Parathyroid adenoma (tissue), 2 donors: ENCODE results near the gene AFAP1L2.

Experiments
- H2AFZ ChIP-seq: fragments of 300-600 bp; sonication (generic); one replicate; pipeline ENCODE4 v1.7.0; 2017; ENCODE audit warnings: antibody characterized with exemption, mild to moderate bottlenecking
- H3K27ac ChIP-seq: fragments of 300-600 bp; sonication (generic); one replicate; pipeline ENCODE4 v1.7.0; 2017
- H3K27me3 ChIP-seq: fragments of 300-600 bp; sonication (generic); one replicate; pipeline ENCODE4 v1.7.0; 2017; ENCODE audit warnings: low read length; ENCODE audit not compliant: control insufficient read depth, insufficient read depth
- H3K36me3 ChIP-seq: fragments of 300-600 bp; sonication (generic); one replicate; pipeline ENCODE4 v1.7.0; 2017; ENCODE audit warnings: low read length; ENCODE audit not compliant: control insufficient read depth, insufficient read depth
- H3K4me1 ChIP-seq: fragments of 300-600 bp; sonication (generic); one replicate; pipeline ENCODE4 v1.7.0; 2017; ENCODE audit warnings: control low read depth
- H3K4me2 ChIP-seq: fragments of 300-600 bp; sonication (generic); one replicate; pipeline ENCODE4 v1.7.0; 2017; ENCODE audit warnings: low read length
- H3K4me3 ChIP-seq: fragments of 300-600 bp; sonication (generic); one replicate; pipeline ENCODE4 v1.7.0; 2017; ENCODE audit warnings: low read depth, low read length
- H3K79me2 ChIP-seq: fragments of 300-600 bp; sonication (generic); one replicate; pipeline ENCODE4 v1.7.0; 2017; ENCODE audit warnings: control low read depth
- H3K9ac ChIP-seq: fragments of 300-600 bp; sonication (generic); one replicate; pipeline ENCODE4 v1.7.0; 2017; ENCODE audit warnings: mild to moderate bottlenecking
- H3K9me3 ChIP-seq: fragments of 300-600 bp; sonication (generic); one replicate; pipeline ENCODE4 v1.7.0; 2017; ENCODE audit warnings: low read length; ENCODE audit not compliant: control insufficient read depth
- CTCF ChIP-seq: fragments of 300-600 bp; sonication (generic); IDR thresholded peaks from one replicate; pipeline ENCODE4 v1.7.0; 2017; ENCODE audit warnings: antibody characterized with exemption, mild to moderate bottlenecking
- donor health status: primary hyperparathyroidism.

Gene AFAP1L2

GRCh38 chr10:114444819-114445218 is 40.5 kb upstream of the AFAP1L2 start:
- Histone ChIP-seq H3K4me3 (no peak overlapping the region), H3K36me3 (no peaks in the 10 kb centered on the region), H3K9ac (no peak overlapping the region), H3K27me3 (no peaks in the 10 kb centered on the region), H3K79me2 (no peaks in the 10 kb centered on the region), H3K4me2 (peak overlapping the region; percentile 10), H2AFZ (no peak overlapping the region), H3K4me1 (peaks cover 5% of the 10 kb centered on the region), H3K9me3 (no peaks in the 10 kb centered on the region), H3K27ac (no peak overlapping the region)
- no peak for TF ChIP-seq CTCF

- Histone ChIP-seq H3K4me3 (no peak overlapping the region), H3K9ac (no peak overlapping the region), H3K79me2 (peaks cover 2% of the 10 kb centered on the region), H3K27ac (no peak overlapping the region), H3K4me1 (peaks cover 13% of the 10 kb centered on the region), H3K36me3 (no peaks in the 10 kb centered on the region), H3K27me3 (no peaks in the 10 kb centered on the region), H3K9me3 (no peaks in the 10 kb centered on the region), H3K4me2 (peak overlapping the region; percentile 3), H2AFZ (no peak overlapping the region)
- no peak for TF ChIP-seq CTCF
Measured at GRCh38 chr10:114442091-114442630, 37.9 kb upstream of the AFAP1L2 start.

GRCh38 chr10:114441107-114441506 is 36.8 kb upstream of the AFAP1L2 start:
- no peak for TF ChIP-seq CTCF
- Histone ChIP-seq H3K4me1 (peaks cover 17% of the 10 kb centered on the region), H2AFZ (no peak overlapping the region), H3K4me2 (no peak overlapping the region), H3K4me3 (no peak overlapping the region), H3K9me3 (no peaks in the 10 kb centered on the region), H3K79me2 (peaks cover 2% of the 10 kb centered on the region), H3K27me3 (no peaks in the 10 kb centered on the region), H3K36me3 (no peaks in the 10 kb centered on the region), H3K9ac (no peak overlapping the region), H3K27ac (no peak overlapping the region)

GRCh38 chr10:114437473-114438292 is 33.4 kb upstream of the AFAP1L2 start:
- H3K9ac ChIP-seq: no peak overlapping the region
- H3K79me2 ChIP-seq: peaks cover 2% of the 10 kb centered on the region
- no peaks in the 10 kb centered on the region for H3K36me3 ChIP-seq
- peaks cover 17% of the 10 kb centered on the region for H3K4me1 ChIP-seq
- H3K27ac ChIP-seq: no peak overlapping the region
- no peak overlapping the region for H3K4me2 ChIP-seq
- no peak overlapping the region for H3K4me3 ChIP-seq
- H2AFZ ChIP-seq: no peak overlapping the region
- H3K9me3 ChIP-seq: no peaks in the 10 kb centered on the region
- peak; percentile 66 for TF ChIP-seq CTCF
- H3K27me3 ChIP-seq: no peaks in the 10 kb centered on the region
